ENCODE measurements around the gene P3H2. TPM values are rescaled to one million over a fixed set of nuclear protein-coding genes. Genes with fewer than 3 reads are reported as not detected.

Gene P3H2
- total RNA-seq, 1 experiment from 2014 or later, result 0.76 TPM

GRCh38 chr3:190094160-190094718 lies 26.5 kb downstream of the P3H2 start:
- no peak overlapping the region for H3K4me2 ChIP-seq (ENCODE audit: low read length)
- no TSS peak for BruUV-seq (replicated peaks)
- no peak for DNase-seq (ENCODE audit: low read depth, low spot score)
- CTCF ChIA-PET, result no interaction called here
- POLR2A ChIA-PET, result interaction anchor here (0.7 kb wide), 1 partner anchor 82 kb away, joined by 3 read pairs; no protein-coding TSS in a partner anchor
- H4K20me1 ChIP-seq (ENCODE audit: insufficient read depth), result no peaks in the 10 kb centered on the region
- H3K79me2 ChIP-seq (ENCODE audit: insufficient read depth, low read length), result no peaks in the 10 kb centered on the region
- H3K36me3 ChIP-seq (ENCODE audit: control insufficient read depth in 1 of 2, insufficient read depth in 2 of 2, low read length in 2 of 2), result no peaks in the 10 kb centered on the region
- H3K4me1 ChIP-seq (ENCODE audit: control insufficient read depth in 1 of 2, insufficient read depth in 2 of 2, low read length in 2 of 2), result no peaks in the 10 kb centered on the region
- H3K9me3 ChIP-seq (ENCODE audit: control insufficient read depth in 1 of 2, insufficient read depth in 1 of 2, low read depth in 1 of 2, low read length in 2 of 2), result no peaks in the 10 kb centered on the region
- H3K27me3 ChIP-seq (ENCODE audit: insufficient read depth, low read length), result no peaks in the 10 kb centered on the region
- H2AFZ ChIP-seq (ENCODE audit: low read depth, low read length, poor library complexity, severe bottlenecking), result no peak overlapping the region
- H3K9me2 ChIP-seq (ENCODE audit: insufficient read depth), result no peaks in the 10 kb centered on the region
- no peak for TF ChIP-seq TCF7L2 (IDR thresholded peaks at IDR 0.05; ENCODE audit: borderline replicate concordance, extremely low read depth, insufficient read depth, insufficient read length)
- TF ChIP-seq POLR2AphosphoS5 (IDR thresholded peaks at IDR 0.05; ENCODE audit: low read depth, low read length), result no peak
- no peak for TF ChIP-seq CTCF (IDR thresholded peaks at IDR 0.05 in 2 of 3, conservative IDR thresholded peaks at IDR 0.05 in 1 of 3; ENCODE audit: borderline replicate concordance in 1 of 3, insufficient read depth in 1 of 3, low read depth in 2 of 3, low read length in 2 of 3)
- TF ChIP-seq MAX (IDR thresholded peaks at IDR 0.05), result no peak
- no peak for TF ChIP-seq YY1 (IDR thresholded peaks at IDR 0.05; ENCODE audit: extremely low read depth, insufficient replicate concordance, low read depth, low read length)
- TF ChIP-seq SP1 (IDR thresholded peaks at IDR 0.05; ENCODE audit: low read depth), result no peak
- TF ChIP-seq SRF (IDR thresholded peaks at IDR 0.05; ENCODE audit: low read depth), result no peak
- TF ChIP-seq ZFX (IDR thresholded peaks at IDR 0.05), result no peak
- no peak for TF ChIP-seq ELF1 (IDR thresholded peaks at IDR 0.05; ENCODE audit: borderline replicate concordance, low read depth)
- intact Hi-C loops (cut with micrococcal nuclease), result no loop called here
- no peak for ATAC-seq
- no peak overlapping the region for H3K27ac ChIP-seq (ENCODE audit: low read depth, low read length)
- H3K4me3 ChIP-seq (replicated peaks in 1 of 2; ENCODE audit: low read depth in 1 of 2, low read length in 2 of 2), result no peak overlapping the region
- RAD21 ChIA-PET (ENCODE audit: low non-redundant PET in 1 of 2, low total read pairs in 2 of 2, uncharacterized antibody in 2 of 2, unreplicated experiment in 2 of 2), result no interaction called here
- H3K9ac ChIP-seq (ENCODE audit: low read length), result no peak overlapping the region

Data from HCT116 (cell line).